SU-DHL-6 (cell line): ENCODE data around the gene ZNF195.
"Not testable (repeated sequence)": the region's sequence is repeated elsewhere in the genome, so short reads cannot be mapped to it uniquely, and the experiment has no call there.

Experiments used
- H2AFZ ChIP-seq: fragments of 200-600 bp; sonication (generic); 2 replicates; pipeline ENCODE4 v1.6.1; 2014; ENCODE audit warnings: low read depth, mild to moderate bottlenecking, moderate library complexity, mixed read lengths, antibody characterized with exemption, low read length; ENCODE audit not compliant: severe bottlenecking
- H3F3A ChIP-seq: fragments of 200-600 bp; shearing (Covaris generic); 2 replicates; pipeline ENCODE4 v1.6.0; 2016; ENCODE audit warnings: antibody characterized with exemption, mild to moderate bottlenecking; ENCODE audit not compliant: insufficient read depth
- H3K27ac ChIP-seq: fragments of 200-600 bp; sonication (generic); 2 replicates; pipeline ENCODE4 v1.5.1; 2016; ENCODE audit warnings: low read depth, mild to moderate bottlenecking, low read length, moderate library complexity, mixed read lengths
- H3K27me3 ChIP-seq: fragments of 200-600 bp; sonication (generic), shearing (Covaris generic); 2 replicates; pipeline ENCODE4 v1.6.0; 2014; ENCODE audit warnings: mild to moderate bottlenecking, low read length
- H3K36me3 ChIP-seq: fragments of 200-600 bp; sonication (generic); 2 replicates; pipeline ENCODE4 v1.6.1; 2014; ENCODE audit warnings: mild to moderate bottlenecking, low read length, mixed read lengths
- H3K4me2 ChIP-seq: fragments of 300-600, 200-600 bp; shearing (Covaris generic), sonication (generic); 2 replicates; pipeline ENCODE4 v1.6.0; 2014; ENCODE audit warnings: low read length, low read depth, mild to moderate bottlenecking; ENCODE audit not compliant: poor library complexity, severe bottlenecking
- H3K4me3 ChIP-seq: fragments of 200-600 bp; sonication (generic); 2 replicates; pipeline ENCODE4 v1.5.1; 2014; ENCODE audit warnings: antibody characterized with exemption, low read length, mild to moderate bottlenecking, mixed read lengths; ENCODE audit not compliant: insufficient read depth, poor library complexity, severe bottlenecking
- H3K79me2 ChIP-seq: fragments of 200-600 bp; sonication (generic); 2 replicates; pipeline ENCODE4 v1.6.1; 2014; ENCODE audit warnings: mild to moderate bottlenecking, low read length, moderate library complexity; ENCODE audit not compliant: insufficient read depth
- H3K9ac ChIP-seq: fragments of 200-600 bp; sonication (generic); 2 replicates; pipeline ENCODE4 v1.7.0; 2014; ENCODE audit warnings: mild to moderate bottlenecking, low read length
- H3K9me2 ChIP-seq: fragments of 200-600 bp; sonication (generic); replicated peaks from 2 replicates; pipeline ENCODE4 v1.6.1; 2014; ENCODE audit warnings: low read length; ENCODE audit not compliant: insufficient read depth
- H3K9me3 ChIP-seq: fragments of 200-600 bp; sonication (generic); 2 replicates; pipeline ENCODE4 v1.6.1; 2014; ENCODE audit warnings: low read length, mixed read lengths; ENCODE audit not compliant: insufficient read depth
- H4K20me1 ChIP-seq: fragments of 200-600 bp; sonication (generic); 2 replicates; pipeline ENCODE4 v1.6.1; 2014; ENCODE audit warnings: low read depth, mild to moderate bottlenecking, antibody characterized with exemption, low read length, moderate library complexity, mixed read lengths
- EZH2phosphoT487 ChIP-seq: fragments of 200-600 bp; sonication (generic), shearing (Covaris generic); conservative IDR thresholded peaks from 2 replicates; pipeline ENCODE4 v1.6.1; 2018; ENCODE audit warnings: mild to moderate bottlenecking, antibody characterized with exemption, low read length, moderate library complexity, mixed read lengths
- TF ChIP-seq, protein P1 (sequence below): fragments of 200-600 bp; sonication (generic); IDR thresholded peaks from one replicate; pipeline ENCODE4 v1.5.1; 2017; ENCODE audit warnings: antibody characterized with exemption, mild to moderate bottlenecking, low read length, moderate library complexity; ENCODE audit not compliant: insufficient read depth, poor library complexity, severe bottlenecking

Gene ZNF195

DNA sequence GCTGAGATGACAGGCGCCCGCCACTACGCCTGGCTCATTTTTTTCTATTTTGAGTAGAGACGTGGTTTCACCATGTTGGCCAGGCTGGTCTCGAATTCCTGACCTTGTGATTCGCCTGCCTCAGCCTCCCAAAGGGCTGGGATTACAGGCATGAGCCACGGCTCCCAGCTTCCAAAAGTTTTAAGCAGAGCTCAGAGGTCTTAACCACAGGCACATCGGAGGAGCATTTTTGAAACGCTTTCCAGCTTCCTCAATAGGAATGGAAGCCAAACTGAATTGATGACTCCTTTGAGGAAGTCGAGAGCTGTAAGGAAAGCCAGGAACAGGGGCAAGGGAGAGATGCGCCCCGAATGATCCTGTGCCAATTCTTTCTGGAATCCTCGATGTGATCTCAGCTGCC is 14.5 kb upstream of the ZNF195 start:
- not testable (repeated sequence) for H3K79me2 ChIP-seq, H3K9me3 ChIP-seq, H3K9me2 ChIP-seq, H3K27me3 ChIP-seq, H3K9ac ChIP-seq, H4K20me1 ChIP-seq, H3K36me3 ChIP-seq, H3K4me3 ChIP-seq, H2AFZ ChIP-seq, H3K27ac ChIP-seq, H3F3A ChIP-seq, H3K4me2 ChIP-seq

DNA sequence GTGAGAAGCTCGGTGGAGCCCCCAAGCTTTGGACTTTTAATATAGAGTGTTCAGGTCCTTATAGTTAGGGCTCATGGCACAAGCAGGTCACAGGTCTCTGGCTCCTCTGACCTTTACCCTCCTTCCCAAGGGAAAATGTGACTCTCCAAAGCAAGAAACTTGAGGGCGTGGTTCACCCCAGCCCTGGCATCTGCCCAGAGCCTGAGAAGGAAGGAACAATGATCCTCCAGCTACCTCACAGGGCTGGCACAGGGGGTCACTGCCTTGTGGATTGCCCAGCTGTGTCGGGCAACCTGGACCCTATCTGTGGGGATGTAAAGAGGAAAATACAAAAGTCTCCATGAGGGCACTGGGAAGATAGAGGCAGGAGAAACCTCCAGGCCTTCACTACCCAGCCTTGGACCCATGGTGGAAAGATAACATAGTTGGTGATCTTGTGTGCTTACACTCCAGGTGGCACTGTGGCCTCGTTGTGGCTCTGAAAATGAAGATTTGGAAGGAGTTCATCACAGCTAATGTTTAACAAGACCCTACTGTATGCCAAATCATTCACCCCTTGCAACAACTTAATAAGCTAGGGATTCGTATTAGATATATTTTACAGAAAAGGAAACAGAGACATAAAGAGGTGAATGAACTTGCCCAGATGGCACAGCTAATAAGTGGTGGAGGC is 3.8 kb upstream of the ZNF195 start:
- H3K27me3 ChIP-seq, result no peaks in the 10 kb centered on the region
- H3K79me2 ChIP-seq, result peaks cover 12% of the 10 kb centered on the region
- no peaks in the 10 kb centered on the region for H3K9me3 ChIP-seq
- no peaks in the 10 kb centered on the region for H3F3A ChIP-seq
- no peaks in the 10 kb centered on the region for H3K36me3 ChIP-seq
- TF ChIP-seq, protein P1, sequence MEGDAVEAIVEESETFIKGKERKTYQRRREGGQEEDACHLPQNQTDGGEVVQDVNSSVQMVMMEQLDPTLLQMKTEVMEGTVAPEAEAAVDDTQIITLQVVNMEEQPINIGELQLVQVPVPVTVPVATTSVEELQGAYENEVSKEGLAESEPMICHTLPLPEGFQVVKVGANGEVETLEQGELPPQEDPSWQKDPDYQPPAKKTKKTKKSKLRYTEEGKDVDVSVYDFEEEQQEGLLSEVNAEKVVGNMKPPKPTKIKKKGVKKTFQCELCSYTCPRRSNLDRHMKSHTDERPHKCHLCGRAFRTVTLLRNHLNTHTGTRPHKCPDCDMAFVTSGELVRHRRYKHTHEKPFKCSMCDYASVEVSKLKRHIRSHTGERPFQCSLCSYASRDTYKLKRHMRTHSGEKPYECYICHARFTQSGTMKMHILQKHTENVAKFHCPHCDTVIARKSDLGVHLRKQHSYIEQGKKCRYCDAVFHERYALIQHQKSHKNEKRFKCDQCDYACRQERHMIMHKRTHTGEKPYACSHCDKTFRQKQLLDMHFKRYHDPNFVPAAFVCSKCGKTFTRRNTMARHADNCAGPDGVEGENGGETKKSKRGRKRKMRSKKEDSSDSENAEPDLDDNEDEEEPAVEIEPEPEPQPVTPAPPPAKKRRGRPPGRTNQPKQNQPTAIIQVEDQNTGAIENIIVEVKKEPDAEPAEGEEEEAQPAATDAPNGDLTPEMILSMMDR, result no peak
- no peak for TF ChIP-seq EZH2phosphoT487
- H3K4me3 ChIP-seq, result no peak overlapping the region
- no peaks in the 10 kb centered on the region for H3K9me2 ChIP-seq
- no peak overlapping the region for H2AFZ ChIP-seq
- H3K9ac ChIP-seq, result no peak overlapping the region
- H3K27ac ChIP-seq, result no peak overlapping the region
- H3K4me2 ChIP-seq, result no peak overlapping the region
- no peaks in the 10 kb centered on the region for H4K20me1 ChIP-seq

DNA sequence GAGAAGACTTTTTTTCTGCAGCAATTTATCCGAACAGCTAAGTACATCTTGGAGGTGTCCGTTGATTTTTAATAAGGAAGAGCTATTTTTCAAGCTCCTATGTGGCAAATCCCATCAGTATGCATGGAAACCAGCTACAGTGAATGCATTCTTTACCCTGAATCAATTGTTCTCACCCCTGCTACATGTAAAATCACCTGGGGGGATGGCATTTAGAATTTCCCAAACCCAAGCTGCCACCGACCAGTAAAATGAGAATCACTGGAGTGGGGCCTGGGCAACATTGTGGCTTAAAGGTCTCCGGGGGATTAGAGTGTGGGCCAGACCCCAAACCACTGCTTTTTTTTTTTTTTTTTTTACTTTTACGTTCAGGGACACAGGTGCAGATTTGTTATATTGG is 2.8 kb upstream of the ZNF195 start:
- Histone ChIP-seq H3K27me3 (no peaks in the 10 kb centered on the region), H3K36me3 (peaks cover 9% of the 10 kb centered on the region), H3K9me2 (no peaks in the 10 kb centered on the region), H3F3A (no peaks in the 10 kb centered on the region), H3K9me3 (no peaks in the 10 kb centered on the region), H2AFZ (no peak overlapping the region), H3K27ac (no peak overlapping the region), H4K20me1 (no peaks in the 10 kb centered on the region), H3K9ac (no peak overlapping the region), H3K4me2 (no peak overlapping the region), H3K79me2 (peaks cover 21% of the 10 kb centered on the region), H3K4me3 (no peak overlapping the region)
- TF ChIP-seq, protein P1, result no peak
- TF ChIP-seq EZH2phosphoT487, result no peak

DNA sequence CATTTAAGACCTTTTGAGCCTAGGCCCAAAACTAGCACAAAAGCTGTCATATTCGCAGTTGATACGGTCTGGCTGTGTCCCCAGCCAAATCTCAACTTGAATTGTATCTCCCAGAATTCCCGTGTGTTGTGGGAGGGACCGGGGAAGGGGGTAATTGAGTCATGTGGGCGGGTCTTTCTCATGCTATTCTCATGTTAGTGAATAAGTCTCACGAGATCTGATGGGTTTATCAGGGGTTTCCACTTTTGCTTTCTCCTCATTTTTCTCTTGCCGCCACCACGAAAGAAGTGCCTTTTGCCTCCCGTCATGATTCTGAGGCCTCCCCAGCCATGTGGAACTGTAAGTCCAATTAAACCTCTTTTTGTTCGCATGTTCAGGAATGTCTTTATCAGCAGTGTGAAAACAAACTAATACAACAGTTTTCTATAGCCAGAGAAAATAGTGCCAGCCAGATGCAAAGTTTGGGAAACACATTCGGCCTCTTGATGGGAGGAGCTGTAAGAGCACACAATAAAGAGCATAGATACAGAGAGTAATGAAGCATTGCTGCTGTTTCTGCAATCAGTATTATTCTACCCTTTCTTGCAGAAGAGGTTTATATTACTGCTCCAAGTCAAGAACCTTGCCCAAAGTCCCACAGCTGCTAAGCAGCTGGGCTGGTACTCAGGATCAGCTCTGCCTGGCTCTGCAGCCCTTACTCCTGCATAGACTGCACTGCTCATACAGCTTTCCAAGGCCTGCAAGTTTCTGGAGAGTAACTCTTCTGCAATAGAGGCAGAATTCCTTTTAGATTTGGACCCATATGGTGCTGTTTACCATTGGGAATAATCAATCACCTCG is 2.0 kb upstream of the ZNF195 start:
- no peaks in the 10 kb centered on the region for H4K20me1 ChIP-seq
- H3K4me3 ChIP-seq, result no peak overlapping the region
- H3F3A ChIP-seq, result no peaks in the 10 kb centered on the region
- no peak overlapping the region for H3K4me2 ChIP-seq
- no peaks in the 10 kb centered on the region for H3K27me3 ChIP-seq
- H3K9me2 ChIP-seq, result no peaks in the 10 kb centered on the region
- no peak overlapping the region for H2AFZ ChIP-seq
- TF ChIP-seq, protein P1, result no peak
- TF ChIP-seq EZH2phosphoT487, result no peak
- no peak overlapping the region for H3K9ac ChIP-seq
- H3K27ac ChIP-seq, result no peak overlapping the region
- H3K9me3 ChIP-seq, result no peaks in the 10 kb centered on the region
- H3K79me2 ChIP-seq, result peaks cover 30% of the 10 kb centered on the region
- H3K36me3 ChIP-seq, result peaks cover 18% of the 10 kb centered on the region
